ENCODE results near the gene DSCAML1. TPM values are rescaled to one million over a fixed set of nuclear protein-coding genes. Genes with fewer than 3 reads are reported as not detected.

The DSCAML1 gene
- total RNA-seq, 1 experiment from 2014 or later: not detected

DNA sequence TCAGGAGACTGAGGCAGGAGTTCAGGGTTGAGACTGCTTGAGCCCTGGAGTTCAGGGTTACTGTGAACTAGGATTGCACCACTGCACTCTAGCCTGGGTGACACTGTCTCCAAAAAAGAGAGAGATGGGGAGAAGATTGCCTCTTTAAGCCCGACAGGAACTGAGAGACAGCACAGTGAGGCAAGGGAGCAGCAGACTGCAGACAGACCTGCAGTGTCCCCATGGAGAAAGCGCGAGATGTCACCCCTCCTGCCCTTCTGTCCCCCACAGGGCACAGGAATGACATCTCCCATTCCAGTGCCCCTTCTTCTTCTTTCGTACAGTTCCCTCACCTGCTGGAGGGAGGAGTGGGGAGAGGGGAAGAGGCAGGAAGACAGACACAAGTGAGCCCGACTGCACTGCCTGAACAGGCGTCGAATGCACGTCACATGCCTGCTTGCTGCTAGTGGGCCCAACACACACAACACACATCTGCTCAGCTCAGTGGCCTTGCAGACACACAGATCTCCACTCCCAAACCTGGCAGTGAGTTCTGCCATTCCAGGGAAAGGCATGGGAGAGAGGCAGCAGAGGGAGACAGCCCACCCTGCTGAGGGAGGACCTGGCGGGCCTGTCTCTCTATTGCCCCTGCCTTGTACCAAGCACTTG, 167.0 kb downstream of the DSCAML1 start:
- no TSS peak for BruUV-seq (replicated peaks)
- intact Hi-C loops (cut with micrococcal nuclease): no loop called here

More for the DNA sequence above, 167.0 kb downstream of the DSCAML1 start:
- RAD21 ChIA-PET (ENCODE audit: low non-redundant PET in 1 of 2, low total read pairs in 2 of 2, uncharacterized antibody in 2 of 2, unreplicated experiment in 2 of 2): no interaction called here
- H3K79me2 ChIP-seq (ENCODE audit: insufficient read depth, low read length): no peaks in the 10 kb centered on the region
- CTCF ChIA-PET: no interaction called here
- H4K20me1 ChIP-seq (ENCODE audit: insufficient read depth): no peaks in the 10 kb centered on the region
- H3K9me3 ChIP-seq (ENCODE audit: control insufficient read depth in 1 of 2, insufficient read depth in 1 of 2, low read depth in 1 of 2, low read length in 2 of 2): no peaks in the 10 kb centered on the region
- H3K4me2 ChIP-seq (ENCODE audit: low read length): no peak overlapping the region
- H2AFZ ChIP-seq (ENCODE audit: low read depth, low read length, poor library complexity, severe bottlenecking): no peak overlapping the region
- no peaks in the 10 kb centered on the region for H3K9me2 ChIP-seq (ENCODE audit: insufficient read depth)
- no peaks in the 10 kb centered on the region for H3K4me1 ChIP-seq (ENCODE audit: control insufficient read depth in 1 of 2, insufficient read depth in 2 of 2, low read length in 2 of 2)
- H3K27ac ChIP-seq (ENCODE audit: low read depth, low read length): no peak overlapping the region
- POLR2A ChIA-PET: no interaction called here
- no peaks in the 10 kb centered on the region for H3K36me3 ChIP-seq (ENCODE audit: control insufficient read depth in 1 of 2, insufficient read depth in 2 of 2, low read length in 2 of 2)
- peaks cover 18% of the 10 kb centered on the region; the same call in 1 of the 2 replicates for H3K27me3 ChIP-seq (ENCODE audit: insufficient read depth, low read length)
- H3K4me3 ChIP-seq (replicated peaks in 1 of 2; ENCODE audit: low read depth in 1 of 2, low read length in 2 of 2): no peak overlapping the region
- ATAC-seq (no peak), DNase-seq (ENCODE audit: low read depth, low spot score) (no peak)
- no peak overlapping the region for H3K9ac ChIP-seq (ENCODE audit: low read length)
- no peak for TF ChIP-seq SIN3A (IDR thresholded peaks at IDR 0.05; ENCODE audit: low read depth)
- TF ChIP-seq ZNF274 (IDR thresholded peaks at IDR 0.05; ENCODE audit: low read depth, low read length): no peak
- TF ChIP-seq SRF (IDR thresholded peaks at IDR 0.05; ENCODE audit: low read depth): no peak
- TF ChIP-seq, protein P1, sequence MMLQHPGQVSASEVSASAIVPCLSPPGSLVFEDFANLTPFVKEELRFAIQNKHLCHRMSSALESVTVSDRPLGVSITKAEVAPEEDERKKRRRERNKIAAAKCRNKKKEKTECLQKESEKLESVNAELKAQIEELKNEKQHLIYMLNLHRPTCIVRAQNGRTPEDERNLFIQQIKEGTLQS (IDR thresholded peaks at IDR 0.05): no peak
- TF ChIP-seq, protein P2, sequence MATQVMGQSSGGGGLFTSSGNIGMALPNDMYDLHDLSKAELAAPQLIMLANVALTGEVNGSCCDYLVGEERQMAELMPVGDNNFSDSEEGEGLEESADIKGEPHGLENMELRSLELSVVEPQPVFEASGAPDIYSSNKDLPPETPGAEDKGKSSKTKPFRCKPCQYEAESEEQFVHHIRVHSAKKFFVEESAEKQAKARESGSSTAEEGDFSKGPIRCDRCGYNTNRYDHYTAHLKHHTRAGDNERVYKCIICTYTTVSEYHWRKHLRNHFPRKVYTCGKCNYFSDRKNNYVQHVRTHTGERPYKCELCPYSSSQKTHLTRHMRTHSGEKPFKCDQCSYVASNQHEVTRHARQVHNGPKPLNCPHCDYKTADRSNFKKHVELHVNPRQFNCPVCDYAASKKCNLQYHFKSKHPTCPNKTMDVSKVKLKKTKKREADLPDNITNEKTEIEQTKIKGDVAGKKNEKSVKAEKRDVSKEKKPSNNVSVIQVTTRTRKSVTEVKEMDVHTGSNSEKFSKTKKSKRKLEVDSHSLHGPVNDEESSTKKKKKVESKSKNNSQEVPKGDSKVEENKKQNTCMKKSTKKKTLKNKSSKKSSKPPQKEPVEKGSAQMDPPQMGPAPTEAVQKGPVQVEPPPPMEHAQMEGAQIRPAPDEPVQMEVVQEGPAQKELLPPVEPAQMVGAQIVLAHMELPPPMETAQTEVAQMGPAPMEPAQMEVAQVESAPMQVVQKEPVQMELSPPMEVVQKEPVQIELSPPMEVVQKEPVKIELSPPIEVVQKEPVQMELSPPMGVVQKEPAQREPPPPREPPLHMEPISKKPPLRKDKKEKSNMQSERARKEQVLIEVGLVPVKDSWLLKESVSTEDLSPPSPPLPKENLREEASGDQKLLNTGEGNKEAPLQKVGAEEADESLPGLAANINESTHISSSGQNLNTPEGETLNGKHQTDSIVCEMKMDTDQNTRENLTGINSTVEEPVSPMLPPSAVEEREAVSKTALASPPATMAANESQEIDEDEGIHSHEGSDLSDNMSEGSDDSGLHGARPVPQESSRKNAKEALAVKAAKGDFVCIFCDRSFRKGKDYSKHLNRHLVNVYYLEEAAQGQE (IDR thresholded peaks at IDR 0.05; ENCODE audit: low read depth): no peak
- no peak for TF ChIP-seq ZFX (IDR thresholded peaks at IDR 0.05)
- no peak for TF ChIP-seq SP1 (IDR thresholded peaks at IDR 0.05; ENCODE audit: low read depth)
- no peak for TF ChIP-seq CBX3 (IDR thresholded peaks at IDR 0.05; ENCODE audit: low read depth)

Measured in HCT116 (cell line).